Fibroblast of skin of right quadriceps (primary cell): ENCODE results near the gene IQGAP3.

Experiments
- DNase-seq: peaks from one replicate; pipeline ENCODE4 v3.0.0-alpha.2; 2013

IQGAP3 gene

DNA sequence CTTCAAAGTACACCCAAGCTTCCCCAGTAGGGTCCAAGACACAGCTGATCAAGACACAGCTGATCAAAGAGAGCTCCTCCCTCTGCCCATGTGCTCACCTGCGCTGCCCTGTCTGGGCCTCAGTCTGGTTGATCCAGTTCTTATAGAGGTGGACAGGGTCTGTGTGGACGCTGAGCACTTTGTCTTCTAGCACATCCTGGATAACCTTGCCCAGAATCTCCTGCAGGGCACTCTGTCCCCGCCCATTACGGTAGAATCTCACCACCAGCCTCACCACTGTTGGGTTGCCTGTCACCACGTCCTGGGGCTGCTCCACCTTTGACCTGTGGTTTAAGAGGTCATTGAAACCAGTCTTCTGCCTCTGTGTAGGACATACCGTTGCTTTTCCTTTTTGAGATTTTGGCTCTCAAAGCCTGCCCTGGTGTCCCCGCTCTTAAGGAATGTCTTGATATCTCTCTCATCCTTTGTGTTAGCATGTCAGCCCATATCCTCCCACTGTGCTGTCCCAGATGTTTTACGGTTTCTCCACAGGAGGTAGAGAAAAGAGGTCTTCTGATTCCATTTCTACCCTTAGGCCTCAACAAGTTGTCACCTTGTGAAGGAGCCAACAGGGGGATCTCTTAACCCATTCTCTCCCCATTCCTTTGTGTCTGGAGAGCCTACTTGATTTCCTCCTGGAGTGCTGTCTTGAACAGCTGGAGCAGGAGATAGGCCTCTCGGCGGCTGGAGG lies 33.5 kb downstream of the IQGAP3 start:
- DNase-seq, result no peak

DNA sequence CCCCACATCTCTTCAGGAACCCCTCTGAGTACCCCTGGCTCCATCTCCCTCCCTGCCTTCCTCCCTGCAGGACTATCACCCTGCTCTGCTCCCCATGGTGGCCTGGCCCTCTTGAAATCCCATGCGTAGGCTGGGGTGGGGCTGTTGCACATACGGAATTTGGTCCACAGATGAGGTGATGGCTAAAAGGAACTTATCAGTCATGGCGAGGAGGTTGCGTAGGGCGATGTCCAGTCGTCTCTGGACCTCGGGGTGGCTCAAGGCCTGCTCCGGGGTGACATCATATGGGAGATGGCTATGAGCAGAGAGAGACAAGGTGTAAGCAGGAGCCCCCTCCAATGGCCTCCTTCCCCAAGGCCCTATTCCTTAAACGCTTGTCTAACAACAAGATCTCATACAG lies 35.3 kb downstream of the IQGAP3 start:
- DNase-seq, result no peak

DNA sequence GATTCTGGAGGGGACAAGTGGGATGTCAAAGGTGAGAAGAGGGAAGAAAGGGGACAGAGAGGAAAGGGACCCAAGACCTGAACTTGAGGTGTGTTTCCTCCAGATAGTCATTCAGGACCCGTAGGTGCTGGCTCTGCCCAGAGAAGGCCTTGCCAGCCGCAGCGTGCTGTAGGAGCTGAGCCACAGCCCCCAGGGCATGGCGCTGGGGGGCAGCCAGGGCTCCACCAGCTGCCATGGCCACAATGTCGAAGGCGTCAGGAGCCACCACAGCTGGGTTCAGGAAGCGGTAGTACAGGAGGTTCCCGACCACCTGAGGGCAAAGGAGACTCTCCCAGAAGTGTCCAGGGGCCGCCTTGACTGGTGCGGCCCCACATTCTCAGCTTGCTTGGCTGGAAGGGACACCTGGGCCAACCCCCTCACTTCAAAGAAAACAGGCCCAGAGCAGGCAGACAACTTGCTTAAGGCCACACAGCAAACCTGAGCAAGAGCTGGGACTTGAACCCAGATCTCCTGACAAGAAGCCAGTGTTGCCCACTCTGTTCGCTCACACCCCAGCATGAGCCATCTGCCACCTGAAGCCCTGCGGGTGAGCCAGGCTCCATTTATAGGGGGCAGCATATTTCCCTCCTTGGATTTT lies 37.8 kb downstream of the IQGAP3 start:
- no peak for DNase-seq

DNA sequence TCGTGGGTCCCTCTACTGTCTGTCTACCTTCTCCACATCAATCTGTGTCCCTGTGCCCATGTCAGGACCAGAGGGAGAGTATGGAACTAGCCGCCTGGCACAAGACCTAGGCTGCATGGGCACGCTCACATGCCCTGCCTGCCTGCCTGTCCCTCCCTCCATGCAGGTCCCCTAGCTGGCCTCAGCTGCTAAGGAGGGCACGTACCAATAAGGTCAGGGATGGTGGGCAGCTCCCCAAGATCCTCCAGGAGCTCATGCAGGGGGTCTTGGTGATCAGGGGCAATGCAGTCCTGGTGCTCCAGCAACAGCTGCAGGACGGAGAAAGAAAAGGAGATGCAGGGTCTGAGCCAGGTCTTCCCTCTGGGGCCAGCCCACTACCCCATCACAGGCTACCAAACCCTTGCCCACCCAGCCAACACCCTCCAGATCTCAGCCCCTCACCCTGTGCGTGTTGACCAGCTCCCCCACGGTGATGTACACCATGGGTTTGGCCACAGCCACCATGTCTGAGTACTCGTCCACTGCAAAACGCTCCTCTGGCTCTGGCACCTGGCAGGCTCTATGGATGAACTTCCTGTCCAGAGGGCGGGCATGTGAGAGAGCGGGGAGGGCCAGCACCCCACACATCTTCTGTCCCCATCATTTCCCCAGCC lies 38.7 kb downstream of the IQGAP3 start:
- no peak for DNase-seq

DNA sequence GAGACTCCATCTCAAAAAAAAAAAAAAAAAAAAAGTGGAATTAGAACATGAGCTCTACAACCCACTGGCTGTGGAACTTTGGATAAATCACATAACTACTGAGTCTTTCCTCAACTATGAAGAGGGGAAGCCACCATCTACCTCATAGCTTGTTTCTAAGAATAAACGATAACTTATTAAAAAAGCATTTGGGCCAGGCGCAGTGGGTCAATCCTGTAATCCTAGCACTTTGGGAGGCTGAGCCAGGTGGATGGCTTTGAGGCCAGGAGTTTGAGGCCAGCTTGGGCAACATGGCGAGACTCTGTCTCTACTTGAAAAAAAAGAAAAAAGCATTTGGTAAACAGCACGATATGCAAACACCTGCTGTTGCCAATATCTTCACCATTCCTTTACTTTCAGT lies 40.0 kb downstream of the IQGAP3 start:
- no peak for DNase-seq

DNA sequence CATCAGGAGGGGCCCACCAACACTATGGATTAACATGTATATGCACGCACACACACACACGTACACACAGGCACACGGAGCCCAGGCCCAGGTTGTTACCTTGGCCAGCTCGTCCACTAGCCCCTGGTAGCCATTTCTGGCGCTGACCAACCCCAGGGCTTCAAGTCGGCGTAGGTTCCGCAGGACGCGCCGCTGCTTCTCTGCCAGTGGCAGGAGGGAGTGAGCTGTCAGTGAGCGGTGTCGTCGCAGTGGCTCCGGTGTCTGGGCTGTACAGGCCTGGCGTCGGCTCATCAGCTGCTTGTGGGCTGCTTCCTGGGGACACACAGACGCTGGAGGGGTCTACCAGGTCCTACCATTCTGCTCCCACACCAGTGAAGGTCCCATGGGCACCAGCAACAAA lies 42.4 kb downstream of the IQGAP3 start:
- DNase-seq, result no peak

DNA sequence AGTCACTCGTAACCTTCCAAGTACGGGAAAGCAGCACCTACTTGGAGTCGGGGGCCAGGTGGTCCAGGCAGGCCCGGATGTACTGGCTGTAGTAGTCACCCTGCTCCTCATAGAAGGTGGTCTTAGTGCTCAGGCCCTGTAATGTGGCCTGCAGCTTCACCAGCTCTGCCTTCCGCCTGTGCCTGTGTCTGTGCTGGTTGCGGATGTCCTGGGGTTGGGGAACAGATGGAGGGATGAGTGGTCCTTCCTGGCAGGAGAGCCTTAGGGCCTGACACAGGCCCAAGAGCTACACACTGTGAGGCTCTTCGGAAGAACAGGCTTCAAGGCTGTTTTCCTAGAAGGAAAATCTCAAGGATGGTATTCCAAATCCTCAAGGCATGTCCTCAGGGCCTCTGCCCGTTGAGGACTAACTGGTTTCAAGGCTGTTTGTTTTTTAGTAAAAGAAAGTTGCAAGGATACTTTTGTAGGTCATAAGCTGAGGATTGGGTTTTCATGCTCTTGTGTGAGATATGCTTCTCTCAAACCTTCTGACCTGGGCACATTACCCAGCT lies 43.4 kb downstream of the IQGAP3 start:
- DNase-seq, result no peak

DNA sequence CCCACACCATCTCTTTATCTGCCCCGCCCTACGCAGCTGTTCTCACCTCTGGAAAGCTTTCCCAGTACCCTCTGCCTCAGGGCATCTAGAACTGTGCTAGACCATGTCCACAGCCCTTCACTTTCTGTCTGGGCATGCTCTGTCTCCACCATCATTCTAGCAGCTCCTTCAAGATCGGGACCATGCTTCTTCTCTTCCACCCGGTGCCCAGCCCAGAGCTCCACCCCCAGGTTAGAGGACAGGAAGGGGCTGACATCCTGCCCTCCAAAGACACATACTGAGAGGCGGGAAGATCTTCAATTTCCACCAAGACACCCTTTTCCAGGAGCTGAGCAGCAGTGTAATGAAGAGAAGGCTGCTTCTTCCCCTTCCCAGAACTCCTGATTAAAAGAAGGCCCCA lies 44.1 kb downstream of the IQGAP3 start:
- DNase-seq, result no peak

DNA sequence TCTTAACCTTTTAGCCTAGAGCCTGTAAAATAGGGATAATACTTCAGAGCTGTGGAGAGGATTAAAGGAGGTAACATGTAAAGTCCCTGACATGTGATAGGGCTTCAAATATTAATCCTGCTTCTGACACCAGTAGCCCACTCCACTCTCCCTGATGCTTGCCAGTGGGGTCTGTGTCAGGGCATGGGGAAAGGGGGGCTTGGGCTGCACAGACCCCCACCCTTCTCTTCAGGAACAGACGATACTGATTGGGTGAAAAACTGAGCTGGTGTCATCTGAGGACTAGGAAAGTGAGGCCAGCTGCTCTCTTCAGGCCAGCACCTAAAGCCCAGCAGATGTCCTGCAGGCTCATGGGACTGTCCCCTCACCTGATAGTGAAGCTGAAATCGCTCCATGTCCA lies 44.8 kb downstream of the IQGAP3 start:
- no peak for DNase-seq

DNA sequence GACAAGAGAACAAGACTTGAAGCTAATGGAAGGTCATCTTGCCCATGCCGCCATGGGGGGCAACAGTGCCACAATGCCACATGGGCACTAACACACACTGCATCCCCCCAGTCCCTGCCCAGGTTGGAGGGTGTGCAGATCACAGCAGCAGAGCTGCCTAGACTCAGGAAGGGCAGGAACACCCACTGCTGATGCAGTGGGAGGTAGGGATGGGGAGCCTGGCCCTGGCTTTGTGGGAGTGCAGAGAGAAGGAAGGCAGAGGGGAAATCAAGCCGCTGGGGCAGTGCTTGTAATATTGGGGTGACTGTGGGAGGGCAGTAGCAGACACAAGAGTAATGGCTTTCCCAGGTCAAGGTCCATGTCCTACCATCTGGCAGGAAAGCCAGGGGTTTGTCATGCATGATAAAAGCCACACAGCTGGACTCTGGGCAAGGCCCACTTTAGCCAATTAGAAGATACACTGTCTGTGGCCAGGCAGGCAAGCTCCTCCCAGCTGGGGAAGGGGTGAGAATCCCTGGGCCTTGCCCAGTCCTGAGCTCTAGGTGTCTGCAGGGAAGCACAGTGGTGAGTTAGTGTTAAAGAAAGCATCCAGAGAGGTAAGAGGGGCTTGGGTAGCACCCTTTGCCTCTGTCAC lies 46.4 kb downstream of the IQGAP3 start:
- no peak for DNase-seq

DNA sequence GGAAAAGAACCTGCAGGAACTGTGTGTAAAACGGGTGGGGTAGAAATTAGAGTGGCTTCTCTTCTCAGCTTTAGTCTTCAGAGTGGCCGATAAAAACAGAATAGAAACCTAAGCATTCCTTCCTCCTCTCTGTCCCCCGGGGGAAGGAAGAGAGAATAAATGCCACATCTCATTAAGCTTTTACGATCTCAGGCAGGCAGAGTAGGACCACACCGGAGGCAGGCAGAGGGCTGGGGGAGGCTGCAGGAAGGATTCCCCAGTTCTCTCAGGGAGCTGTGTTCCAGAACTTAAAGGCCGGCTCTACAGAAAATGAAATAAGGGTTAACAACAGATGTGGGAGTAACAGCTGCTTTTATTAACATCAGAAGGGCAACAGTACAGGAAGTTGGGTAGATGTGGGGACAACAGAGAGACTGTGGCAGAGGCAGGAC lies 47.3 kb downstream of the IQGAP3 start:
- DNase-seq, result no peak

DNA sequence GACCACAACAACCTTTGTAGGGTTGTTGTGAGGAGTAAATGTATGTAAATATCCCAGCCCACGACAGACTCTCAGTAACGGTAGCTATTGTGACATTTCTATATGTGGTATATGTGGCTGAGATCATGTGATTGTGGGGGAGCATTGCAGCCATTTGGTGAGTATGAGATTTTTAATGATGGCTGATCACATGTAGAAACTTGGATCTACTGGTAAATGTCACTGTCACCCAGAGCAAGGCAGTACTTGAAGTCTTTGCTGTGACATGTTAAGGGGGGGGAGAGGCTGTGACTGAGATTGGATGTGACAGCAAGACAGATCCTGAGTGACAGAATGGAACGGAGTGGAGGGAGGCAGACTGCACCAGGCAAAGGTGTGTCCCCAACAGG lies 47.9 kb downstream of the IQGAP3 start:
- DNase-seq, result no peak

DNA sequence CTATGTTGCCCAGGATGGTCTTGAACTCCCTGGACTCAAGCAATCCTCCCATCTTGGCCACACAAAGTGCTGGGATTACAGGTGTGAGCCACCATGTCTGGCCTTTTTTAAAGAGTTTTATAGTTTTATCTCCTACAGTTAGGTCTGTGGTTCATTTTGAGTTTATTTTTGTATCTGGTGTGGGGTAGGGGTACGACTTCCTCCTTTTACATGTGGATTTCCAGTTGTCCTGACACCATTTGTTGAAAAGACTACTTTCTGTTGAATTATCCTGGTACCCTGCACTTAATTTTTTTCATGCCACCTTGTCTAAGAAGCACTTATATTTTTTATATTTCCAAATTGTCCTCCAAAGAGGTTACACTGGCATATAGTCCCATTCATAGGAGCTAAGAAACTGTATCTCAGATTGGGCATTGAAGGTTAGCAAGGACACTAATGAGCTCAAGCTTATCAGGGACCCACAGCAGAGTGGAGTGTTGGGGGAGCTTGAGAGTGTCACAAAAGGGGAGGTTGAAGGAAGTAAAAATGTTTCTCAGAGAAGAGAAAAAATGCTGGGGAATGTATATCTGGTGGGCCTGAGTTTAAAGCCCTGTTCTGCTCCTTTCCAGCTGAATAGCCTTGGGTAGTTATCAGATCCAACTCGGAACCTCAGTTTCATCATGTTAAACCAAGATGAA lies 48.4 kb downstream of the IQGAP3 start:
- DNase-seq, result no peak

DNA sequence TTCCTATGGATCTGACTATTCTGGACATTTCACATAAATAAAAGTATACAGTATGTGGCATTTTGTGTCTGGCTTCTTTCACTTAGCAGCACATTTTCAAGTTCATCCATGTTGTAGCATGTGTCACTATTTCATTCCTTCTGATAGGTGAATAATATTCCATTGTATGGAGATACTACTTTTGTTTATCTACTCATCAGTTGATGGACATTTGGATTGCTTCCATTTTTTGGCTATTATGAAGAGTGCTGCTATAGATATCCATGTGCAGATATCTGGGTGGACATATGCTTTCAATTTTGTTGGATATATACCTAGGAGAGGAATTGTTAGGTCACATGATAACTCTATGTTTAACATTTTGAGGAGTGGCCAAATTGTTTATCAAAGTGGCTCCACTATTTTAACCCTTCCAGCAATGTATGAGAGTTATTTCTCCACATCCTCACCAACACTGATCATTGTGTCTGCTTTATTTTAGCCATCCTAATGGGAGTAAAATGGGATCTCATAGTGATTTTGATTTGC lies 49.9 kb downstream of the IQGAP3 start:
- DNase-seq, result no peak

DNA sequence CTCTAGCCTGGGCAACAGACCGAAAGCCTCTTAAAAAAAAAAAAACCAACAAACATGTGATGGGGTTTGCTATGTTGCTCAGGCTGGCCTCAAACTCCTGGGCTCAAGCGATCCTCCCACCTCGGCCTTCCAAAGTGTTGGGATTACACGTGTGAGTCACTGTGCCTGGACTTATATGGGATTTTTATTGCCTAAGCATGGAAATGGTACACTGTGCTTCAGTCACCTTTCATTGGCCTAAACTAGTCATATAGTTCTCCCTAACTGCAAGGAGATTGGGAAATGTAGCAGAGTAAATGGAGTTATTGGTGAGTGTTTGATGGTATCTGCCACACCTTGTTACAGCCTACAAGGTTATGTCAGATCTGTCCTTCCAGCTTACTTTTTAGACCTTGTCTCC lies 54.6 kb downstream of the IQGAP3 start:
- no peak for DNase-seq

DNA sequence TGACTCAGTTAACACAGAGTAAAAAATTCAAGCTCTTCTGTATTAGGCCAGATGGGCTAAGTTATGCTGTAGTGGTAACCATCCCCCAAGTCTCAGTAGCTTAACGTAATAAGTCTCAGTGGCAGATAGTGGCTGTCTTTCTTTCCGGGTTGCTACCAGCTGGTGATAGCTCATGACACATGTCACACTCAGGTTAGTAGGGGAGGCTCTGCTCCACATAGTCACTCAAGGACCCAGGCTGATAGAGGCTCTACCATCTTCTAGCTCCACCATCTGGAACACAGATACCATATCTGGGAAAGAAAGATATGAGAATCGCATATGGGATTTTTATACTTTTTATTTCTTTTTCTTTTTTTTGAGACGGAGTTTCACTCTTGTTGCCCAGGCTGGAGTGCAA lies 55.5 kb downstream of the IQGAP3 start:
- DNase-seq, result no peak

DNA sequence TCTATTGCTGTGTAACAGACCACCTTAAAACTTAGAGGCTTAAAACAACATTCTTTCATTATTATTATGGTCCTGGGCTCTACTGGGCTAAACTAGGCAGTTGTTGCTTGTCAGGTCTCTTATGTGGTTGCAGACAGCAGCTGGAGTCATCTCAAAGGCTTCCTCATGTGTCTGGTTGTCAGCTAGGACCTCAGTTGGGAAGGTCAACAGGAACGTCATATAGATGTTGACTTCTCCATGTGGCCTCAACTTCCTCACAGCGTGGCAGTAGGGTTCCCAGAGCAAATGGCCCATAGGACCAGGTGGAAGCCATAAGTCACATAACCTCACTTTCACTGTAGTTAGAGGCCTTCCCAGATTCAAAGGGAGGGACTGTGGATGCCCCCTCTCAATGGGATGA lies 56.4 kb downstream of the IQGAP3 start:
- DNase-seq, result no peak

DNA sequence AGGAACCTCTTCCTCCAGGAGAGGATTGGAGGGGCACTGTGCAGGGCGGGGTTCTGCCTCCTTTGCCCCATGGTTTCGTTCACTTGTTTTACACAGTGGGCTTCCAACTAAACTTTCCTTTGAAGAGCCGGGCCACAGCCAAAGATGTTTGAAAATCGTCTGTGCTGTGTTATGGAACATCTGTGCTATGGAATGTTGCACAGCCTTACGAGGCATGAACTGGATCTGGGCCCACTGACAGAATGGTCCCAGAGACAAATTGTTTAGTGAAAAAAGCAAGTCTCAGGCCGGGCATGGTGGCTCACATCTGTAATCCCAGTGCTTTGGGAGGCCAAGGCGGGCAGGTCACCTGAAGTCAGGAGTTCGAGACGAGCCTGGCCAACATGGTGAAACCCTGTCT lies 59.2 kb downstream of the IQGAP3 start:
- no peak for DNase-seq

DNA sequence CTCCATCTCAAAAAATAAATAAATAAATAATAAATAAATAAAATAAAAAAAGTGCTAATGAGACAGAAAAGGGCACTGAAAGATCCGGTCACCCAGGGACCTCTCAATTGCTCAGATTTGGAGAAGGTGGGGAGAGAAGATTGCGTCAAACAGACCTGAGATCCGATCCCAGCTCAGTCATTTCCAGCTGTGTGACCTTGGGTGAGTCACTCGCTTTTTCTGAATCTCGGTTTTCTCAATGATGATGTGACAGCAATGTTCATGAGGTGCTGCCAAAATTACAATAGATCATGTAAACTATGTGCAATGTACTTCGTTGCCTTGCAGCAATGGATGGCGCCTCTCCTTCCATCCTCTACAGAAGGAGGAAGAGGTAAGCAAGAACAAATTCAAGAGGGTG lies 60.7 kb downstream of the IQGAP3 start:
- DNase-seq, result peak; percentile 46

DNA sequence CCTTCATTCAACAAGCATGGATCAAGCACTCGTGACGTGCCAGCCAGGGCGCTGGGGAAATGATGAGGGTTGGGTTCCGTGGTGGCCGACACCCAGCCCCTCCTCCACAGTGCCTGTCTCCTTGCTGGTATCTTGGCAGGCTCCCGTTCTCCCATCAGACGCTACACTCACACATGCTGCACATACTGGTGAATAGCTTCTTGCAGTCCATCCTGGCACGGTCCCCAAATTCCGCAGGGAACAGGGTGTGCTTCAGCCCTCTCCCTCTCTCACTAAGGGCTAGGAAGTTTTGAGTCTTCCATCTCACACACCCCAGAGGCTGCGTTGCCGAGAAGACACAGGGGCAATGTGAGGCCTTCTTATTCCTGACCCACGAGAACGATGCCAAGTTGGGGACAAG lies 61.7 kb downstream of the IQGAP3 start:
- peak; percentile 76 for DNase-seq

DNA sequence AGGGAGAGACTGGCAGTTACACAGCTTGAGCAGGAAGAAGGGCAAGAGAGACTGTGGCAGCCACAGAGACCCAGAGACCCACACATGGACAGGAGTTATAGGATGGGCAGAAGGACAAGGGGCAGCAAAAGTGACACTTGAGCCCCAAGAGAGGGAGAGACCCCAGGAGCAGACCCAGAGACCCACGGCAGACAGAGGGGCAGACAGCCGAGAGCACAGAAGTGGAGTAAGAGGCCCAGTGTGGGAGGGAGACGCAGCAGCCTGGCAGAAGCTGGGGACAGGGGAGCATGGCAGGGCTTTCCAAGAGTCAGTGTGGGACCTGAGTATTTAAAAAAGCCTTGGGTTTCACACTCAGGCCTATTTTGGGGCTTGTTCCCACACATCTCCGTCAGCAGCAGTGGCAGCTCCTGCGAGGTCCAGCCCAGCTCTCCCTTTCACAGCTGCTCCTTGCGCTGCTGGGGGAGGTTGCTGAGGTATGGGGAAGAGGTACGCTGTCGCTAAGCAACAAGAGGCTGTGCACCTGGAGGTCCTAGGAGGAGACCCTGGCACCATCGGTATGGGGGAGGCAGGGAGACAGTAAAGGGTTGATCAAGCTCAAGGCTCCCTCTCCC lies 62.8 kb downstream of the IQGAP3 start:
- no peak for DNase-seq

DNA sequence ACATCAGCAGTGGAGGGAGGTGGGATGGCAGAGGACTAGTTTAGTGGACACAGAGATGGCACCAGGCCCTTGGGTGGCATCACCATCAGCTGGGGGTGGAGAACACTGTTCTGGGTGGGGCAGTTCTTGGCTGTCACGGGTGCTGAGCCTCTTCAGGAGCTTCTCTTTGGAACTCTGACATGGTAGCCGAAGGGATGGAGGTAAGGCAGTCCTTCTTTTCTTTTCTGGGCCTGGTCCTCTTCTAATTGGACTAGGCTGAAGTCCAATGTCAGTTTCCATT lies 63.5 kb downstream of the IQGAP3 start:
- no peak for DNase-seq
